ENCODE data around the gene SNTA1. TPM values are rescaled to one million over a fixed set of nuclear protein-coding genes. Genes with fewer than 3 reads are reported as not detected.

SNTA1 gene
- total and polyA plus RNA-seq, 9 of the 15 experiments (the other 6 are each of a cell fraction or from before 2014, with no cell fraction given), result 1.2 to 40.8 (median 20.3) TPM

DNA sequence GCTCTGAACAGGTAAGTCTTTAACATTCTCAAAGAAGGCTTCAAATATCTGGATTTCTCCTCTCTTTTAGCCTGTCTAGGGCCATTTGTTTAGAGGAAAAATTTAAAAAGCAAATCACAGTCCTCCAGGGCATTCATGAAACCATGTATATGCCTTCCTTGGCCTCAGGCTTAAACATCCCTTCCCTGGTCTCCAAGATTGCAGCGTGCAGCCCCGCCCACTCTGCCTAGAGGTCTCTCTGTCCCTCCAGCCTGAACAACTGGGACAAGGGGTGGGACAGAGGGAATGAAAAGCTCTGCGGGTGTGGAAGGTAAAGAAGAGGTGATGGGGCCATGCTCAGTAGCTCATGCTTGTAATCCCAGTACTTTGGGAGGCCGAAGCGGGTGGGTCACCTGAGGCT is 36.5 kb upstream of the SNTA1 start:
- intact Hi-C loops (cut with micrococcal nuclease), result no loop called here
- DNase-seq (ENCODE audit: extremely low read depth in 1 of 4, low spot score in 3 of 4), result no peak
- no peak for FAIRE-seq
- Histone ChIP-seq H3K79me2 (ENCODE audit: control insufficient read depth, insufficient read depth, low read length) (no peaks in the 10 kb centered on the region), H3K4me1 (replicated peaks in 1 of 2; ENCODE audit: control insufficient read depth in 2 of 2, insufficient read depth in 2 of 2, low read length in 2 of 2) (peaks cover 5 to 16% of the 10 kb centered on the region in 2 experiments), H4K20me1 (replicated peaks; ENCODE audit: control insufficient read depth, insufficient read depth, low read length) (0 out of 2 replicates have a peak, but pooled peaks cover 3% of the 10 kb centered on the region), H3K9me3 (replicated peaks; ENCODE audit: control insufficient read depth, insufficient read depth, low read depth, low read length) (no peaks in the 10 kb centered on the region), H3K4me3 (no peak overlapping the region), H2AFZ (ENCODE audit: low read depth, low read length) (no peak overlapping the region), H3K4me2 (ENCODE audit: insufficient read depth, low read length) (no peak overlapping the region), H3K27ac (ENCODE audit: extremely low read depth, low read depth, low read length) (no peak overlapping the region), H3K27me3 (ENCODE audit: control insufficient read depth in 2 of 2, insufficient read depth in 2 of 2, low read length in 2 of 2) (peaks cover 0 to 6% of the 10 kb centered on the region in 2 experiments; a peak in 2 of 5 replicates), H3K36me3 (ENCODE audit: control insufficient read depth, insufficient read depth, low read length) (no peaks in the 10 kb centered on the region), H3K9me1 (ENCODE audit: control insufficient read depth, insufficient read depth, low read length) (no peaks in the 10 kb centered on the region), H3K9ac (ENCODE audit: insufficient read depth in 1 of 2, low read depth in 2 of 2, low read length in 2 of 2) (no peak overlapping the region)
- no TSS peak for BruUV-seq (replicated peaks)
- in situ Hi-C loops (cut with MboI), result no loop called here
- no peak for ATAC-seq
- 57% methylated on average over 5 of the region's 5 CpGs for WGBS (ENCODE audit: insufficient coverage, low coverage, missing lambda C conversion rate)
- CTCF ChIA-PET (ENCODE audit: low intra/inter-chr PET ratio), result no interaction called here
- no peak for TF ChIP-seq PHF20 (IDR thresholded peaks at IDR 0.05; ENCODE audit: partially characterized antibody)
- TF ChIP-seq, protein P1, sequence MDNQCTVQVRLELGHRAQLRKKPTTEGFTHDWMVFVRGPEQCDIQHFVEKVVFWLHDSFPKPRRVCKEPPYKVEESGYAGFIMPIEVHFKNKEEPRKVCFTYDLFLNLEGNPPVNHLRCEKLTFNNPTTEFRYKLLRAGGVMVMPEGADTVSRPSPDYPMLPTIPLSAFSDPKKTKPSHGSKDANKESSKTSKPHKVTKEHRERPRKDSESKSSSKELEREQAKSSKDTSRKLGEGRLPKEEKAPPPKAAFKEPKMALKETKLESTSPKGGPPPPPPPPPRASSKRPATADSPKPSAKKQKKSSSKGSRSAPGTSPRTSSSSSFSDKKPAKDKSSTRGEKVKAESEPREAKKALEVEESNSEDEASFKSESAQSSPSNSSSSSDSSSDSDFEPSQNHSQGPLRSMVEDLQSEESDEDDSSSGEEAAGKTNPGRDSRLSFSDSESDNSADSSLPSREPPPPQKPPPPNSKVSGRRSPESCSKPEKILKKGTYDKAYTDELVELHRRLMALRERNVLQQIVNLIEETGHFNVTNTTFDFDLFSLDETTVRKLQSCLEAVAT (IDR thresholded peaks at IDR 0.05), result no peak
- TF ChIP-seq RBM34 (IDR thresholded peaks at IDR 0.05; ENCODE audit: borderline replicate concordance, insufficient read depth, low read length), result no peak
- TF ChIP-seq, protein P2, sequence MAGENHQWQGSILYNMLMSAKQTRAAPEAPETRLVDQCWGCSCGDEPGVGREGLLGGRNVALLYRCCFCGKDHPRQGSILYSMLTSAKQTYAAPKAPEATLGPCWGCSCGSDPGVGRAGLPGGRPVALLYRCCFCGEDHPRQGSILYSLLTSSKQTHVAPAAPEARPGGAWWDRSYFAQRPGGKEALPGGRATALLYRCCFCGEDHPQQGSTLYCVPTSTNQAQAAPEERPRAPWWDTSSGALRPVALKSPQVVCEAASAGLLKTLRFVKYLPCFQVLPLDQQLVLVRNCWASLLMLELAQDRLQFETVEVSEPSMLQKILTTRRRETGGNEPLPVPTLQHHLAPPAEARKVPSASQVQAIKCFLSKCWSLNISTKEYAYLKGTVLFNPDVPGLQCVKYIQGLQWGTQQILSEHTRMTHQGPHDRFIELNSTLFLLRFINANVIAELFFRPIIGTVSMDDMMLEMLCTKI (IDR thresholded peaks at IDR 0.05; ENCODE audit: partially characterized antibody), result no peak
- TF ChIP-seq, protein P3, sequence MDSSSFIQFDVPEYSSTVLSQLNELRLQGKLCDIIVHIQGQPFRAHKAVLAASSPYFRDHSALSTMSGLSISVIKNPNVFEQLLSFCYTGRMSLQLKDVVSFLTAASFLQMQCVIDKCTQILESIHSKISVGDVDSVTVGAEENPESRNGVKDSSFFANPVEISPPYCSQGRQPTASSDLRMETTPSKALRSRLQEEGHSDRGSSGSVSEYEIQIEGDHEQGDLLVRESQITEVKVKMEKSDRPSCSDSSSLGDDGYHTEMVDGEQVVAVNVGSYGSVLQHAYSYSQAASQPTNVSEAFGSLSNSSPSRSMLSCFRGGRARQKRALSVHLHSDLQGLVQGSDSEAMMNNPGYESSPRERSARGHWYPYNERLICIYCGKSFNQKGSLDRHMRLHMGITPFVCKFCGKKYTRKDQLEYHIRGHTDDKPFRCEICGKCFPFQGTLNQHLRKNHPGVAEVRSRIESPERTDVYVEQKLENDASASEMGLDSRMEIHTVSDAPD (CRISPR knock-in tag; IDR thresholded peaks at IDR 0.05), result no peak
- no peak for TF ChIP-seq RBFOX2 (IDR thresholded peaks at IDR 0.05; ENCODE audit: low read depth, low read length)
- no peak for TF ChIP-seq ZNF324 (CRISPR knock-in tag; IDR thresholded peaks at IDR 0.05)
- TF ChIP-seq, protein P4, sequence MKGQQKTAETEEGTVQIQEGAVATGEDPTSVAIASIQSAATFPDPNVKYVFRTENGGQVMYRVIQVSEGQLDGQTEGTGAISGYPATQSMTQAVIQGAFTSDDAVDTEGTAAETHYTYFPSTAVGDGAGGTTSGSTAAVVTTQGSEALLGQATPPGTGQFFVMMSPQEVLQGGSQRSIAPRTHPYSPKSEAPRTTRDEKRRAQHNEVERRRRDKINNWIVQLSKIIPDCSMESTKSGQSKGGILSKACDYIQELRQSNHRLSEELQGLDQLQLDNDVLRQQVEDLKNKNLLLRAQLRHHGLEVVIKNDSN (CRISPR knock-in tag; IDR thresholded peaks at IDR 0.05), result no peak
- TF ChIP-seq SRSF1 (IDR thresholded peaks at IDR 0.05; ENCODE audit: low read depth, low read length), result no peak
- TF ChIP-seq CBX1 (IDR thresholded peaks at IDR 0.05; ENCODE audit: low read depth), result no peak
- no peak for TF ChIP-seq RAD51 (IDR thresholded peaks at IDR 0.05; ENCODE audit: borderline replicate concordance, low read depth)
- no peak for TF ChIP-seq EZH2 (IDR thresholded peaks at IDR 0.05; ENCODE audit: borderline replicate concordance, low read depth, low read length)
- TF ChIP-seq FOXA1 (IDR thresholded peaks at IDR 0.05; ENCODE audit: borderline replicate concordance), result no peak
- POLR2A ChIA-PET, result interaction anchor here (1.0 kb wide), 1 partner anchor 10 kb away, joined by 3 read pairs; the partner anchor contains the start of gene CBFA2T2
